Tibial nerve (tissue), 4 donors: Measurements from ENCODE around the gene PLEKHM1.

Source experiments
- EP300 ChIP-seq, 2 donors: sonication (generic); formaldehyde crosslinking; IDR thresholded peaks; one replicate each; pipeline ENCODE4 v1.6.1; 2017; ENCODE audit warnings: antibody characterized with exemption in 2 of 2, mild to moderate bottlenecking in 1 of 2
- TF ChIP-seq, protein P1 (sequence below), 5 experiments: fragments of 200-600 bp in 3 of 5; fragments of 450-650 bp in 2 of 5; sonication (generic) in 3 of 5; IDR thresholded peaks; one replicate each; pipeline ENCODE4 v1.5.1; 2016 to 2019; ENCODE audit warnings: antibody characterized with exemption in 5 of 5, mild to moderate bottlenecking in 3 of 5, moderate library complexity in 2 of 5

DNA sequence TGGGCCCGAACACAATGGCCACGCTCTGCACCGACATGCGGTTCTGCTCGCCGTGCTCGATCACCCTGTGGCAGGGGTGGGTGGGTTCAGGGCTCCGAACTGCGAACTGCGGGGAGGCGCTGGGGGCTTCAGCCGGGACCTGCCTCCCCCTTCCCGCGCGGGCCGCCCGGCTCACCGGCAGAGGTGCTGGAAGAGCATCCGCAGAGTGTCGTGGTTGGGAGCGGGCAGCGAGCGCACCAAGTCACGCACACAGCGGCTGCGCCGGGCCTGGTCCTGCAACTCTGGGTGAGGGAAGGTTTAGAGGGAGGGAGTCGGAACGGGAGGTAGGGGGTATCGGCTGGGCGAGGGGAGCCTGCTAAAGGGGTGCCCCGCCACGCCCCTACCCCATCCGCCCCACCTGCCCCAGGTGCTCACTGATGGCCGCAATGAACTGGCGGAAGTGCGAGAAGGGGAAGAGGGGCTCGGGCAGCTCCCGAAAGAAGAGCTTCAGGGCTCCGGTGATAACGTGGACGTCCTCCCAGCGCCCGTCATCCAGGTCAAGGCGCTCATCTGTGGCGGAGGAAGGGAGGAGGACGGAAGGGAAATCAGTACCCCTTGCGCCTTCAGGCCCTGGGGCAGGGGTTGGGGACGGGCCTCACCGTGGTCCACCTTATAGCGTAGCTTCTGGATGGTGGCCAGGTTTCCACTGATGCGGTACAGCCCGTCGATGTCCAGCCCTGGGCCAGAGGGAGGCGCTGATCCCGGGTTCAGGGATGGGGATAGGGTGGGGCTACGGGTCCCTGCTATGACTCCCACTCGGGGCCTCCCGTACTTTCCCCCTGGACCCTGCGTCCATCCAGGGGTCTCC lies 94.7 kb downstream of the PLEKHM1 start:
- TF ChIP-seq, protein P1, sequence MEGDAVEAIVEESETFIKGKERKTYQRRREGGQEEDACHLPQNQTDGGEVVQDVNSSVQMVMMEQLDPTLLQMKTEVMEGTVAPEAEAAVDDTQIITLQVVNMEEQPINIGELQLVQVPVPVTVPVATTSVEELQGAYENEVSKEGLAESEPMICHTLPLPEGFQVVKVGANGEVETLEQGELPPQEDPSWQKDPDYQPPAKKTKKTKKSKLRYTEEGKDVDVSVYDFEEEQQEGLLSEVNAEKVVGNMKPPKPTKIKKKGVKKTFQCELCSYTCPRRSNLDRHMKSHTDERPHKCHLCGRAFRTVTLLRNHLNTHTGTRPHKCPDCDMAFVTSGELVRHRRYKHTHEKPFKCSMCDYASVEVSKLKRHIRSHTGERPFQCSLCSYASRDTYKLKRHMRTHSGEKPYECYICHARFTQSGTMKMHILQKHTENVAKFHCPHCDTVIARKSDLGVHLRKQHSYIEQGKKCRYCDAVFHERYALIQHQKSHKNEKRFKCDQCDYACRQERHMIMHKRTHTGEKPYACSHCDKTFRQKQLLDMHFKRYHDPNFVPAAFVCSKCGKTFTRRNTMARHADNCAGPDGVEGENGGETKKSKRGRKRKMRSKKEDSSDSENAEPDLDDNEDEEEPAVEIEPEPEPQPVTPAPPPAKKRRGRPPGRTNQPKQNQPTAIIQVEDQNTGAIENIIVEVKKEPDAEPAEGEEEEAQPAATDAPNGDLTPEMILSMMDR (IDR thresholded peaks at IDR 0.05) = no peak
- no peak for TF ChIP-seq EP300 (IDR thresholded peaks at IDR 0.05)
